ENCODE data around the gene TAL2. TPM values are rescaled to one million over a fixed set of nuclear protein-coding genes. Genes with fewer than 3 reads are reported as not detected.

The TAL2 gene
- polyA plus RNA-seq, 1 experiment, result 0.13 TPM

GRCh38 chr9:105681313-105681712 is 19.1 kb downstream of the TAL2 start:
- no peak for DNase-seq (ENCODE audit: low read depth)
- POLR2A ChIA-PET, result no interaction called here
- 0 out of 2 replicates have a peak, but pooled peaks cover 1% of the 10 kb centered on the region for H3K27me3 ChIP-seq (ENCODE audit: control insufficient read depth, insufficient read depth, low read length)
- no peak overlapping the region for H3K4me3 ChIP-seq (ENCODE audit: low read depth, low read length)
- H3K36me3 ChIP-seq (ENCODE audit: control insufficient read depth, insufficient read depth, low read length), result no peaks in the 10 kb centered on the region
- CTCF ChIA-PET, result interaction anchor here (1.2 to 2.2 kb wide), 2 partner anchors 9 to 13 kb away, joined by 6 read pairs; partner anchors contain the start of gene TMEM38B
- no peak for TF ChIP-seq CTCF (IDR thresholded peaks at IDR 0.05; ENCODE audit: insufficient read depth, low read depth, low read length)

GRCh38 chr9:105681724-105682123 is 19.5 kb downstream of the TAL2 start:
- CTCF ChIA-PET, result interaction anchor here (1.2 kb wide), 1 partner anchor 12 kb away, joined by 6 read pairs; the partner anchor contains the start of gene TMEM38B
- Histone ChIP-seq H3K4me3 (ENCODE audit: low read depth, low read length) (no peak overlapping the region), H3K27me3 (ENCODE audit: control insufficient read depth, insufficient read depth, low read length) (0 out of 2 replicates have a peak, but pooled peaks cover 1% of the 10 kb centered on the region), H3K36me3 (ENCODE audit: control insufficient read depth, insufficient read depth, low read length) (no peaks in the 10 kb centered on the region)
- DNase-seq (ENCODE audit: low read depth), result no peak
- POLR2A ChIA-PET, result no interaction called here
- TF ChIP-seq CTCF (IDR thresholded peaks at IDR 0.05; ENCODE audit: insufficient read depth, low read depth, low read length), result no peak

- DNase-seq (ENCODE audit: low read depth), result no peak
- POLR2A ChIA-PET, result no interaction called here
- no peak overlapping the region for H3K4me3 ChIP-seq (ENCODE audit: low read depth, low read length)
- TF ChIP-seq CTCF (IDR thresholded peaks at IDR 0.05; ENCODE audit: insufficient read depth, low read depth, low read length), result no peak
- CTCF ChIA-PET, result interaction anchor here (0.7 to 0.8 kb wide), 2 partner anchors 10 to 82 kb away, joined by 3 read pairs; partner anchors contain the start of gene TMEM38B
- H3K36me3 ChIP-seq (ENCODE audit: control insufficient read depth, insufficient read depth, low read length), result no peaks in the 10 kb centered on the region
- 0 out of 2 replicates have a peak, but pooled peaks cover 1% of the 10 kb centered on the region for H3K27me3 ChIP-seq (ENCODE audit: control insufficient read depth, insufficient read depth, low read length)
Measured at GRCh38 chr9:105683688-105684275, 21.5 kb downstream of the TAL2 start.

- POLR2A ChIA-PET, result no interaction called here
- CTCF ChIA-PET, result no interaction called here
- Histone ChIP-seq H3K27me3 (ENCODE audit: control insufficient read depth, insufficient read depth, low read length) (no peaks in the 10 kb centered on the region), H3K36me3 (ENCODE audit: control insufficient read depth, insufficient read depth, low read length) (no peaks in the 10 kb centered on the region), H3K4me3 (ENCODE audit: low read depth, low read length) (no peak overlapping the region)
- TF ChIP-seq CTCF (IDR thresholded peaks at IDR 0.05; ENCODE audit: insufficient read depth, low read depth, low read length), result no peak
- no peak for DNase-seq (ENCODE audit: low read depth)
Measured at GRCh38 chr9:105686936-105687335, 24.7 kb downstream of the TAL2 start.

- no peaks in the 10 kb centered on the region; the same call in 1 of the 2 replicates for H3K27me3 ChIP-seq (ENCODE audit: control insufficient read depth, insufficient read depth, low read length)
- ChIA-PET POLR2A (no interaction called here), CTCF (interaction anchor here (0.6 to 1.8 kb wide), 4 partner anchors 10 to 57 kb away, joined by 3 to 6 read pairs (median 3); no protein-coding TSS in a partner anchor)
- H3K36me3 ChIP-seq (ENCODE audit: control insufficient read depth, insufficient read depth, low read length), result no peaks in the 10 kb centered on the region
- TF ChIP-seq CTCF (IDR thresholded peaks at IDR 0.05; ENCODE audit: insufficient read depth, low read depth, low read length), result peak; percentile 58
- H3K4me3 ChIP-seq (ENCODE audit: low read depth, low read length), result no peak overlapping the region
- DNase-seq (ENCODE audit: low read depth), result no peak
Measured at GRCh38 chr9:105690742-105691141, 28.5 kb downstream of the TAL2 start.

Measured in BJ (cell line).